GM23248 (cell line): ENCODE data around the gene SARNP.

Experiments
- EZH2 ChIP-seq: fragments of 200-600 bp; sonication (generic); IDR thresholded peaks from 2 replicates; pipeline ENCODE4 v1.6.1; 2018; ENCODE audit warnings: antibody characterized with exemption, mild to moderate bottlenecking; ENCODE audit not compliant: insufficient read depth, poor library complexity, severe bottlenecking
- EZH2phosphoT487 ChIP-seq: fragments of 200-600 bp; sonication (generic); IDR thresholded peaks from 2 replicates; pipeline ENCODE4 v1.6.1; 2018; ENCODE audit warnings: antibody characterized with exemption, moderate library complexity, mild to moderate bottlenecking, low read depth; ENCODE audit not compliant: insufficient read depth

GRCh38 chr12:55716582-55716957 lies 101.0 kb downstream of the SARNP start:
- no peak for TF ChIP-seq EZH2
- no peak for TF ChIP-seq EZH2phosphoT487
